ENCODE data around the gene SNRPA.
"Not testable (repeated sequence)": the region's sequence is repeated elsewhere in the genome, so short reads cannot be mapped to it uniquely, and the experiment has no call there.

Gene SNRPA

GRCh38 chr19:40808497-40808896 lies 57.5 kb downstream of the SNRPA start:
- H3K4me3 ChIP-seq (ENCODE audit: low read depth, low read length), result no peak overlapping the region

GRCh38 chr19:40809358-40810086 lies 58.5 kb downstream of the SNRPA start:
- no peak overlapping the region for H3K4me3 ChIP-seq (ENCODE audit: low read depth, low read length)
- DNase-seq (ENCODE audit: low read depth), result no peak

More at GRCh38 chr19:40808497-40808896, 57.5 kb downstream of the SNRPA start:
- DNase-seq (ENCODE audit: low read depth), result no peak

GRCh38 chr19:40810160-40810559 lies 59.2 kb downstream of the SNRPA start:
- no peak for DNase-seq (ENCODE audit: low read depth)
- peak overlapping the region; percentile 46 for H3K4me3 ChIP-seq (ENCODE audit: low read depth, low read length)

- peak; percentile 40 for DNase-seq (ENCODE audit: low read depth)
- H3K4me3 ChIP-seq (ENCODE audit: low read depth, low read length), result peak overlapping the region; percentile 46
Observed at GRCh38 chr19:40810649-40811408, 59.8 kb downstream of the SNRPA start.

GRCh38 chr19:40811478-40812341 lies 60.7 kb downstream of the SNRPA start:
- peak overlapping the region; percentile 46 for H3K4me3 ChIP-seq (ENCODE audit: low read depth, low read length)
- no peak for DNase-seq (ENCODE audit: low read depth)

- DNase-seq (ENCODE audit: low read depth); H3K4me3 ChIP-seq (ENCODE audit: low read depth, low read length): not testable (repeated sequence)
Observed at GRCh38 chr19:40812571-40812970, 61.6 kb downstream of the SNRPA start.

- H3K4me3 ChIP-seq (ENCODE audit: low read depth, low read length), result no peak overlapping the region
- no peak for DNase-seq (ENCODE audit: low read depth)
Observed at GRCh38 chr19:40813182-40813581, 62.2 kb downstream of the SNRPA start.
